Transverse colon (tissue), 4 donors: ENCODE measurements around the gene LRRC17. TPM values are rescaled to one million over a fixed set of nuclear protein-coding genes. Genes with fewer than 3 reads are reported as not detected.

Source experiments
- DNase-seq: peaks from one replicate; pipeline ENCODE4 v3.0.0-alpha.2; 2019
- H3K27ac ChIP-seq, 4 donors: fragments of 200-600 bp; sonication (generic); 2 replicates each; pipeline ENCODE4 v1.5.1; 2016 to 2018; ENCODE audit warnings: inconsistent platforms in 4 of 4
- H3K27me3 ChIP-seq: fragments of 200-600 bp; sonication (generic); 2 replicates; pipeline ENCODE4 v1.5.1; 2017; ENCODE audit warnings: inconsistent platforms
- H3K36me3 ChIP-seq, 4 donors: fragments of 200-600 bp; sonication (generic); 2 replicates each; pipeline ENCODE4 v1.5.1; 2017 to 2019; ENCODE audit warnings: inconsistent platforms in 4 of 4
- H3K4me1 ChIP-seq, 4 donors: fragments of 200-600 bp; sonication (generic); 2 replicates each; pipeline ENCODE4 v1.5.1; 2017 to 2020; ENCODE audit warnings: inconsistent platforms in 4 of 4
- H3K4me3 ChIP-seq, 4 donors: fragments of 200-600 bp; sonication (generic); 1 replicate in 1 of 4; 2 replicates in 3 of 4; pipeline versions ENCODE4 v1.5.1 to v1.6.1; 2017 to 2019; ENCODE audit warnings: inconsistent platforms in 4 of 4
- H3K9me3 ChIP-seq, 2 donors: fragments of 200-600 bp; sonication (generic); 2 replicates each; pipeline ENCODE4 v1.5.1; 2017 to 2019; ENCODE audit warnings: inconsistent platforms in 2 of 2
- EP300 ChIP-seq: sonication (generic); formaldehyde crosslinking; IDR thresholded peaks from one replicate; pipeline ENCODE4 v1.6.1; 2017; ENCODE audit warnings: antibody characterized with exemption, low read depth
- POLR2A ChIP-seq: fragments of 450-650 bp; IDR thresholded peaks from one replicate; pipeline ENCODE4 v1.6.1; 2016; ENCODE audit warnings: antibody characterized with exemption, mild to moderate bottlenecking, moderate library complexity
- POLR2AphosphoS5 ChIP-seq, 3 donors: sonication (generic); formaldehyde crosslinking; IDR thresholded peaks; one replicate each; pipeline ENCODE4 v1.6.1; 2016; ENCODE audit warnings: antibody characterized with exemption in 3 of 3
- WGBS, 2 donors: methylation state at CpG; one replicate each; pipeline ENCODE4 v1.1.5; 2018; ENCODE audit warnings: low coverage in 1 of 2; 5-methylcytosine and 5-hydroxymethylcytosine counted together
- in situ Hi-C, 4 donors: fragments of 200-750 bp; cut with MboI; loops; one replicate each; pipeline versions ENCODE4 v1.15.0 to v1.15.1; 2017; ENCODE audit warnings: low sequenced_read_pairs in 3 of 4, low pct_ligation_motif_present in 1 of 4, low pct_unique_long_range_greater_than_20kb in 1 of 4
- intact Hi-C: fragments of 100-400 bp; cut with DNase I; formaldehyde crosslinking; loops from one replicate; pipeline ENCODE4 v1.15.1; 2023; ENCODE audit warnings: low total_unique reads
- total RNA-seq, 4 donors: library from RNA; depleted of rRNA; stranded (reverse); fragments of >200 nt; gene quantifications; one replicate each; pipeline ENCODE4 v1.1.0, GENCODE V29; 2016
- TF ChIP-seq, protein P1 (sequence below), 5 experiments: fragments of 200-600 bp in 3 of 5; fragments of 450-650 bp in 2 of 5; sonication (generic) in 3 of 5; IDR thresholded peaks; 1 replicate in 2 of 5; 2 replicates in 3 of 5; pipeline ENCODE4 v1.5.1; 2016 to 2017; ENCODE audit warnings: antibody characterized with exemption in 5 of 5, inconsistent platforms in 3 of 5, mild to moderate bottlenecking in 2 of 5, moderate library complexity in 1 of 5

LRRC17 gene
- total RNA-seq, 4 donors from 2014 or later: 1.4 to 5.8 (median 2.2) TPM; not detected in 1

GRCh38 chr7:102927312-102927933 is 14.6 kb downstream of the LRRC17 start:
- in situ Hi-C loops (no loop called here), intact Hi-C loops (no loop called here)
- Histone ChIP-seq H3K27me3 (no peaks in the 10 kb centered on the region), H3K36me3 (no peaks in the 10 kb centered on the region), H3K4me1 (no peaks in the 10 kb centered on the region), H3K27ac (no peak overlapping the region), H3K9me3 (no peaks in the 10 kb centered on the region), H3K4me3 (no peak overlapping the region)
- TF ChIP-seq POLR2A: no peak
- no peak for TF ChIP-seq EP300
- TF ChIP-seq, protein P1, sequence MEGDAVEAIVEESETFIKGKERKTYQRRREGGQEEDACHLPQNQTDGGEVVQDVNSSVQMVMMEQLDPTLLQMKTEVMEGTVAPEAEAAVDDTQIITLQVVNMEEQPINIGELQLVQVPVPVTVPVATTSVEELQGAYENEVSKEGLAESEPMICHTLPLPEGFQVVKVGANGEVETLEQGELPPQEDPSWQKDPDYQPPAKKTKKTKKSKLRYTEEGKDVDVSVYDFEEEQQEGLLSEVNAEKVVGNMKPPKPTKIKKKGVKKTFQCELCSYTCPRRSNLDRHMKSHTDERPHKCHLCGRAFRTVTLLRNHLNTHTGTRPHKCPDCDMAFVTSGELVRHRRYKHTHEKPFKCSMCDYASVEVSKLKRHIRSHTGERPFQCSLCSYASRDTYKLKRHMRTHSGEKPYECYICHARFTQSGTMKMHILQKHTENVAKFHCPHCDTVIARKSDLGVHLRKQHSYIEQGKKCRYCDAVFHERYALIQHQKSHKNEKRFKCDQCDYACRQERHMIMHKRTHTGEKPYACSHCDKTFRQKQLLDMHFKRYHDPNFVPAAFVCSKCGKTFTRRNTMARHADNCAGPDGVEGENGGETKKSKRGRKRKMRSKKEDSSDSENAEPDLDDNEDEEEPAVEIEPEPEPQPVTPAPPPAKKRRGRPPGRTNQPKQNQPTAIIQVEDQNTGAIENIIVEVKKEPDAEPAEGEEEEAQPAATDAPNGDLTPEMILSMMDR (IDR thresholded peaks at IDR 0.05): no peak
- TF ChIP-seq POLR2AphosphoS5 (IDR thresholded peaks at IDR 0.05): no peak
- 38 to 50% methylated on average over 2 of the region's 2 CpGs for WGBS, 2 donors
- no peak for DNase-seq

GRCh38 chr7:102931757-102932156 is 19.0 kb downstream of the LRRC17 start:
- intact Hi-C loops (no loop called here), in situ Hi-C loops (no loop called here)
- no peak overlapping the region for H3K4me3 ChIP-seq
- no peaks in the 10 kb centered on the region for H3K27me3 ChIP-seq
- TF ChIP-seq, protein P1 (IDR thresholded peaks at IDR 0.05): no peak
- TF ChIP-seq EP300: no peak
- TF ChIP-seq POLR2A: no peak
- no peak overlapping the region for H3K27ac ChIP-seq
- no peaks in the 10 kb centered on the region for H3K4me1 ChIP-seq
- DNase-seq: no peak
- 54 to 70% methylated on average over 1 of the region's 1 CpG for WGBS, 2 donors
- H3K36me3 ChIP-seq: no peaks in the 10 kb centered on the region
- H3K9me3 ChIP-seq: no peaks in the 10 kb centered on the region

- no peaks in the 10 kb centered on the region for H3K27me3 ChIP-seq
- intact Hi-C loops: no loop called here
- H3K36me3 ChIP-seq: no peaks in the 10 kb centered on the region
- 64 to 66% methylated on average over 5 to 15 of the region's 15 CpGs for WGBS, 2 donors
- peak in 1 of 3 donors; percentile 9 for TF ChIP-seq POLR2AphosphoS5 (IDR thresholded peaks at IDR 0.05)
- TF ChIP-seq POLR2A: no peak
- TF ChIP-seq EP300: no peak
- no peaks in the 10 kb centered on the region for H3K9me3 ChIP-seq
- DNase-seq: peak; percentile 27
- no peaks in the 10 kb centered on the region for H3K4me1 ChIP-seq
- H3K4me3 ChIP-seq: no peak overlapping the region
- in situ Hi-C loops: no loop called here
- H3K27ac ChIP-seq: peak overlapping the region; percentile 21 to 52 (median 36)
These were observed 21.0 kb downstream of the LRRC17 start for GRCh38 chr7:102933763-102934162.

DNA sequence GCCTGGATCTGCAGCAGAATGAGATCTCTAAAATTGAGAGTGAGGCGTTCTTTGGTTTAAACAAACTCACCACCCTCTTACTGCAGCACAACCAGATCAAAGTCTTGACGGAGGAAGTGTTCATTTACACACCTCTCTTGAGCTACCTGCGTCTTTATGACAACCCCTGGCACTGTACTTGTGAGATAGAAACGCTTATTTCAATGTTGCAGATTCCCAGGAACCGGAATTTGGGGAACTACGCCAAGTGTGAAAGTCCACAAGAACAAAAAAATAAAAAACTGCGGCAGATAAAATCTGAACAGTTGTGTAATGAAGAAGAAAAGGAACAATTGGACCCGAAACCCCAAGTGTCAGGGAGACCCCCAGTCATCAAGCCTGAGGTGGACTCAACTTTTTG is 21.4 kb downstream of the LRRC17 start:
- no peak for DNase-seq
- no peak for TF ChIP-seq EP300
- TF ChIP-seq, protein P1 (IDR thresholded peaks at IDR 0.05): no peak
- TF ChIP-seq POLR2AphosphoS5 (IDR thresholded peaks at IDR 0.05): no peak
- Histone ChIP-seq H3K4me3 (no peak overlapping the region), H3K4me1 (no peaks in the 10 kb centered on the region), H3K9me3 (no peaks in the 10 kb centered on the region), H3K36me3 (no peaks in the 10 kb centered on the region), H3K27me3 (no peaks in the 10 kb centered on the region), H3K27ac (peak overlapping the region; percentile 21 to 52 (median 30))
- WGBS, 2 donors: 61 to 70% methylated on average over 8 of the region's 8 CpGs
- intact Hi-C loops: no loop called here
- in situ Hi-C loops: no loop called here

- Histone ChIP-seq H3K9me3 (no peaks in the 10 kb centered on the region), H3K27ac (peak overlapping the region in 1 of 4 donors; percentile 52), H3K4me1 (no peaks in the 10 kb centered on the region), H3K4me3 (no peak overlapping the region), H3K27me3 (no peaks in the 10 kb centered on the region), H3K36me3 (no peaks in the 10 kb centered on the region)
- intact Hi-C loops: no loop called here
- no peak for DNase-seq
- TF ChIP-seq EP300 (no peak), POLR2AphosphoS5 (IDR thresholded peaks at IDR 0.05) (no peak), POLR2A (no peak)
- TF ChIP-seq, protein P1 (IDR thresholded peaks at IDR 0.05): no peak
- WGBS, 2 donors: 89 to 90% methylated on average over 3 of the region's 3 CpGs
- in situ Hi-C loops: no loop called here
These were observed 21.9 kb downstream of the LRRC17 start for GRCh38 chr7:102934701-102935100.
